ENCODE measurements around the gene KIF25.

DNA sequence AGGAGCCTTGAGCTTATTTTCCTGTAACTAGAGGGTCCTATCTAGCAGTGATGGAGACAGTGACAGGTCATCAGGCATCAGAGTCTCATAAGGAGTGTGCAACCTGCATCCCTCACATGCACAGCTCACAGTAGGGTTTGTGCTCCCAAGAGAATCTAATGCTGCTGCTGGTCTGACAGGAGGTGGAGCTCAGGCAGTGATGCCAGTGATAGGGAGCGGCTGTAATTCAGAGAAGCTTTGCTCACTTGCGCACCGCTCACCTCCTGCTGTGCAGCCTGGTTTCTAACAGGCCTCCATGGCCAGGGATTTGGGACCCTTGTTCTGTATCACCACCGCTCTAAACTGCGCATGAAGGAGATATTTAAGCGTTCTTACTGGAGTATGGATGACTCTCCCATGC, 5.3 kb downstream of the KIF25 start:
- TF ChIP-seq CEBPB (IDR thresholded peaks at IDR 0.05) (no peak), FOXM1 (IDR thresholded peaks at IDR 0.05; ENCODE audit: borderline replicate concordance, low read depth) (no peak), EP300 (IDR thresholded peaks at IDR 0.05; ENCODE audit: borderline replicate concordance) (no peak), NFIC (IDR thresholded peaks at IDR 0.05) (no peak), TCF12 (IDR thresholded peaks at IDR 0.05; ENCODE audit: low read depth) (no peak), TAF1 (IDR thresholded peaks at IDR 0.05; ENCODE audit: low read depth) (no peak), RAD21 (IDR thresholded peaks at IDR 0.05; ENCODE audit: low read depth) (no peak), CREB1 (IDR thresholded peaks at IDR 0.05; ENCODE audit: low read depth) (no peak), ZBTB7A (IDR thresholded peaks at IDR 0.05; ENCODE audit: low read depth) (no peak)
- TF ChIP-seq, protein P1, sequence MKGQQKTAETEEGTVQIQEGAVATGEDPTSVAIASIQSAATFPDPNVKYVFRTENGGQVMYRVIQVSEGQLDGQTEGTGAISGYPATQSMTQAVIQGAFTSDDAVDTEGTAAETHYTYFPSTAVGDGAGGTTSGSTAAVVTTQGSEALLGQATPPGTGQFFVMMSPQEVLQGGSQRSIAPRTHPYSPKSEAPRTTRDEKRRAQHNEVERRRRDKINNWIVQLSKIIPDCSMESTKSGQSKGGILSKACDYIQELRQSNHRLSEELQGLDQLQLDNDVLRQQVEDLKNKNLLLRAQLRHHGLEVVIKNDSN (IDR thresholded peaks at IDR 0.05), result no peak
- TF ChIP-seq, protein P2, sequence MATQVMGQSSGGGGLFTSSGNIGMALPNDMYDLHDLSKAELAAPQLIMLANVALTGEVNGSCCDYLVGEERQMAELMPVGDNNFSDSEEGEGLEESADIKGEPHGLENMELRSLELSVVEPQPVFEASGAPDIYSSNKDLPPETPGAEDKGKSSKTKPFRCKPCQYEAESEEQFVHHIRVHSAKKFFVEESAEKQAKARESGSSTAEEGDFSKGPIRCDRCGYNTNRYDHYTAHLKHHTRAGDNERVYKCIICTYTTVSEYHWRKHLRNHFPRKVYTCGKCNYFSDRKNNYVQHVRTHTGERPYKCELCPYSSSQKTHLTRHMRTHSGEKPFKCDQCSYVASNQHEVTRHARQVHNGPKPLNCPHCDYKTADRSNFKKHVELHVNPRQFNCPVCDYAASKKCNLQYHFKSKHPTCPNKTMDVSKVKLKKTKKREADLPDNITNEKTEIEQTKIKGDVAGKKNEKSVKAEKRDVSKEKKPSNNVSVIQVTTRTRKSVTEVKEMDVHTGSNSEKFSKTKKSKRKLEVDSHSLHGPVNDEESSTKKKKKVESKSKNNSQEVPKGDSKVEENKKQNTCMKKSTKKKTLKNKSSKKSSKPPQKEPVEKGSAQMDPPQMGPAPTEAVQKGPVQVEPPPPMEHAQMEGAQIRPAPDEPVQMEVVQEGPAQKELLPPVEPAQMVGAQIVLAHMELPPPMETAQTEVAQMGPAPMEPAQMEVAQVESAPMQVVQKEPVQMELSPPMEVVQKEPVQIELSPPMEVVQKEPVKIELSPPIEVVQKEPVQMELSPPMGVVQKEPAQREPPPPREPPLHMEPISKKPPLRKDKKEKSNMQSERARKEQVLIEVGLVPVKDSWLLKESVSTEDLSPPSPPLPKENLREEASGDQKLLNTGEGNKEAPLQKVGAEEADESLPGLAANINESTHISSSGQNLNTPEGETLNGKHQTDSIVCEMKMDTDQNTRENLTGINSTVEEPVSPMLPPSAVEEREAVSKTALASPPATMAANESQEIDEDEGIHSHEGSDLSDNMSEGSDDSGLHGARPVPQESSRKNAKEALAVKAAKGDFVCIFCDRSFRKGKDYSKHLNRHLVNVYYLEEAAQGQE (IDR thresholded peaks at IDR 0.05; ENCODE audit: low read depth), result no peak
- TF ChIP-seq, protein P3, sequence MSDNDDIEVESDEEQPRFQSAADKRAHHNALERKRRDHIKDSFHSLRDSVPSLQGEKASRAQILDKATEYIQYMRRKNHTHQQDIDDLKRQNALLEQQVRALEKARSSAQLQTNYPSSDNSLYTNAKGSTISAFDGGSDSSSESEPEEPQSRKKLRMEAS (IDR thresholded peaks at IDR 0.05), result no peak

All from Ishikawa (cell line).